Measurements from ENCODE around the gene GCFC2.

The GCFC2 gene

GRCh38 chr2:75632091-75632701, 78.5 kb downstream of the GCFC2 start:
- DNase-seq (ENCODE audit: low read depth, low spot score), result no peak
- TF ChIP-seq YY1 (IDR thresholded peaks at IDR 0.05; ENCODE audit: insufficient read depth, insufficient read length) (no peak), ZNF274 (IDR thresholded peaks at IDR 0.05; ENCODE audit: low read depth, low read length) (no peak), SUZ12 (IDR thresholded peaks at IDR 0.05; ENCODE audit: extremely low read depth, insufficient read depth, insufficient read length) (no peak)
- peaks cover 5% of the 10 kb centered on the region; the same call in 1 of the 2 replicates for H3K9me3 ChIP-seq (ENCODE audit: insufficient read depth, low read length)
- H3K4me1 ChIP-seq (ENCODE audit: insufficient read depth, insufficient read length), result no peaks in the 10 kb centered on the region
- no peak overlapping the region for H3K9ac ChIP-seq (ENCODE audit: insufficient read length, low read depth)
- no peak overlapping the region for H3K4me3 ChIP-seq (ENCODE audit: insufficient read length, low read depth)
- no peaks in the 10 kb centered on the region for H3K27me3 ChIP-seq (ENCODE audit: insufficient read depth, insufficient read length)
- H3K36me3 ChIP-seq (ENCODE audit: insufficient read depth, insufficient read length, low read length), result no peaks in the 10 kb centered on the region

- H3K9me3 ChIP-seq (ENCODE audit: insufficient read depth, low read length), result no peaks in the 10 kb centered on the region
- DNase-seq (ENCODE audit: low read depth, low spot score), result peak; percentile 77
- no peaks in the 10 kb centered on the region for H3K36me3 ChIP-seq (ENCODE audit: insufficient read depth, insufficient read length, low read length)
- no peaks in the 10 kb centered on the region for H3K27me3 ChIP-seq (ENCODE audit: insufficient read depth, insufficient read length)
- no peak overlapping the region for H3K9ac ChIP-seq (ENCODE audit: insufficient read length, low read depth)
- no peak for TF ChIP-seq ZNF274 (IDR thresholded peaks at IDR 0.05; ENCODE audit: low read depth, low read length)
- TF ChIP-seq YY1 (IDR thresholded peaks at IDR 0.05; ENCODE audit: insufficient read depth, insufficient read length), result no peak
- TF ChIP-seq SUZ12 (IDR thresholded peaks at IDR 0.05; ENCODE audit: extremely low read depth, insufficient read depth, insufficient read length), result no peak
- no peak overlapping the region for H3K4me3 ChIP-seq (ENCODE audit: insufficient read length, low read depth)
- H3K4me1 ChIP-seq (ENCODE audit: insufficient read depth, insufficient read length), result no peaks in the 10 kb centered on the region
These were observed 82.7 kb downstream of the GCFC2 start for GRCh38 chr2:75627902-75628504.

DNA sequence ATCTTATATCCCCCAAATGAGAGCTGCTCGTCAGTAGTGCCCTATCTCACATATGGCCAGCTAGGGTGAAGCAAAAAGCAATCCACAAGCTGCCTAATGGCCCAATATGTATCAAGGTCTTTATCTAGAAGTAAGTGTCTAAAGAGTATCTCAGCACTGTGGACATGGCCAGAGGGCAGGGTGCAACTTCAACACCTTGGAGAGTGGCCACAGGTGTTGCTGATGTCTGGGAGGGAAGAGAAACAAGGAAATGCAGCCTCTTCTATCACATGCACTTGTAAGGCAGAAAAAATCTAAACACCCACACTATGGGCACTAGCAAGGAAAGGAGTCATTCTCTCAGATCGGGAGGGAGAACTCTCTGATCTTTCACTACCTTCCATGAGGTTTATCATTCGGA, 87.8 kb downstream of the GCFC2 start:
- TF ChIP-seq YY1 (IDR thresholded peaks at IDR 0.05; ENCODE audit: insufficient read depth, insufficient read length) (no peak), ZNF274 (IDR thresholded peaks at IDR 0.05; ENCODE audit: low read depth, low read length) (no peak), SUZ12 (IDR thresholded peaks at IDR 0.05; ENCODE audit: extremely low read depth, insufficient read depth, insufficient read length) (no peak)
- Histone ChIP-seq H3K9ac (ENCODE audit: insufficient read length, low read depth) (no peak overlapping the region), H3K4me1 (ENCODE audit: insufficient read depth, insufficient read length) (no peaks in the 10 kb centered on the region), H3K4me3 (ENCODE audit: insufficient read length, low read depth) (no peak overlapping the region), H3K27me3 (ENCODE audit: insufficient read depth, insufficient read length) (no peaks in the 10 kb centered on the region), H3K9me3 (ENCODE audit: insufficient read depth, low read length) (no peaks in the 10 kb centered on the region), H3K36me3 (ENCODE audit: insufficient read depth, insufficient read length, low read length) (no peaks in the 10 kb centered on the region)
- no peak for DNase-seq (ENCODE audit: low read depth, low spot score)

- TF ChIP-seq YY1 (IDR thresholded peaks at IDR 0.05; ENCODE audit: insufficient read depth, insufficient read length), result no peak
- TF ChIP-seq ZNF274 (IDR thresholded peaks at IDR 0.05; ENCODE audit: low read depth, low read length), result no peak
- no peak for TF ChIP-seq SUZ12 (IDR thresholded peaks at IDR 0.05; ENCODE audit: extremely low read depth, insufficient read depth, insufficient read length)
- no peaks in the 10 kb centered on the region for H3K27me3 ChIP-seq (ENCODE audit: insufficient read depth, insufficient read length)
- H3K9ac ChIP-seq (ENCODE audit: insufficient read length, low read depth), result no peak overlapping the region
- H3K9me3 ChIP-seq (ENCODE audit: insufficient read depth, low read length), result no peaks in the 10 kb centered on the region
- H3K4me3 ChIP-seq (ENCODE audit: insufficient read length, low read depth), result no peak overlapping the region
- no peaks in the 10 kb centered on the region for H3K36me3 ChIP-seq (ENCODE audit: insufficient read depth, insufficient read length, low read length)
- no peaks in the 10 kb centered on the region for H3K4me1 ChIP-seq (ENCODE audit: insufficient read depth, insufficient read length)
- DNase-seq (ENCODE audit: low read depth, low spot score), result no peak
These were observed 88.2 kb downstream of the GCFC2 start for GRCh38 chr2:75622500-75622899.

- H3K4me1 ChIP-seq (ENCODE audit: insufficient read depth, insufficient read length), result no peaks in the 10 kb centered on the region
- TF ChIP-seq ZNF274 (IDR thresholded peaks at IDR 0.05; ENCODE audit: low read depth, low read length) (no peak), YY1 (IDR thresholded peaks at IDR 0.05; ENCODE audit: insufficient read depth, insufficient read length) (no peak), SUZ12 (IDR thresholded peaks at IDR 0.05; ENCODE audit: extremely low read depth, insufficient read depth, insufficient read length) (no peak)
- no peak overlapping the region for H3K4me3 ChIP-seq (ENCODE audit: insufficient read length, low read depth)
- DNase-seq (ENCODE audit: low read depth, low spot score), result no peak
- H3K36me3 ChIP-seq (ENCODE audit: insufficient read depth, insufficient read length, low read length), result no peaks in the 10 kb centered on the region
- H3K27me3 ChIP-seq (ENCODE audit: insufficient read depth, insufficient read length), result no peaks in the 10 kb centered on the region
- no peaks in the 10 kb centered on the region; the same call in 1 of the 2 replicates for H3K9me3 ChIP-seq (ENCODE audit: insufficient read depth, low read length)
- H3K9ac ChIP-seq (ENCODE audit: insufficient read length, low read depth), result no peak overlapping the region
These were observed 89.5 kb downstream of the GCFC2 start for GRCh38 chr2:75621228-75621627.

- no peak for DNase-seq (ENCODE audit: low read depth, low spot score)
- Histone ChIP-seq H3K4me1 (ENCODE audit: insufficient read depth, insufficient read length) (no peaks in the 10 kb centered on the region), H3K36me3 (ENCODE audit: insufficient read depth, insufficient read length, low read length) (no peaks in the 10 kb centered on the region), H3K4me3 (ENCODE audit: insufficient read length, low read depth) (no peak overlapping the region), H3K27me3 (ENCODE audit: insufficient read depth, insufficient read length) (no peaks in the 10 kb centered on the region), H3K9me3 (ENCODE audit: insufficient read depth, low read length) (no peaks in the 10 kb centered on the region; the same call in 1 of the 2 replicates), H3K9ac (ENCODE audit: insufficient read length, low read depth) (no peak overlapping the region)
- no peak for TF ChIP-seq SUZ12 (IDR thresholded peaks at IDR 0.05; ENCODE audit: extremely low read depth, insufficient read depth, insufficient read length)
- TF ChIP-seq ZNF274 (IDR thresholded peaks at IDR 0.05; ENCODE audit: low read depth, low read length), result no peak
- TF ChIP-seq YY1 (IDR thresholded peaks at IDR 0.05; ENCODE audit: insufficient read depth, insufficient read length), result no peak
These were observed 90.6 kb downstream of the GCFC2 start for GRCh38 chr2:75619956-75620740.

DNA sequence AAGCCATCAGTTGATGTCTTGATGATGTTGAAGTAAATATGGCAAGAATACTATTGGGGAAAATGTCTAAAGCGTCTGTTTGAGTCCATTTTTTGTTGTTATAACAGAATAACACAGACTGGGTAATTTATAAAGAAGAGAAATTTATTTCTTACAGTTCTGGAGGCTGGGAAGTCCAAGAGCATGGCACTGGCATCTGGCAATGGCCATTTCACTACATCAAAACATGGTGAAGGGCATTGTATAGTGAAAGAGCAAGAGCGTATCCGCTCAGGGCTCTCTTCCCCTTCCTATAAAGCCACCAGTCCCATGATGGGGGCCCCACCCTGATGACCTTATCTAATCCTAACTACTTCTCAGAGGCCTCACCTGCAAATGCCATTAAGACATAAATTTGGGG, 93.8 kb downstream of the GCFC2 start:
- no peak overlapping the region for H3K4me3 ChIP-seq (ENCODE audit: insufficient read length, low read depth)
- H3K36me3 ChIP-seq (ENCODE audit: insufficient read depth, insufficient read length, low read length), result no peaks in the 10 kb centered on the region
- no peak for DNase-seq (ENCODE audit: low read depth, low spot score)
- no peak overlapping the region for H3K9ac ChIP-seq (ENCODE audit: insufficient read length, low read depth)
- no peaks in the 10 kb centered on the region for H3K27me3 ChIP-seq (ENCODE audit: insufficient read depth, insufficient read length)
- no peaks in the 10 kb centered on the region for H3K4me1 ChIP-seq (ENCODE audit: insufficient read depth, insufficient read length)
- TF ChIP-seq SUZ12 (IDR thresholded peaks at IDR 0.05; ENCODE audit: extremely low read depth, insufficient read depth, insufficient read length) (no peak), ZNF274 (IDR thresholded peaks at IDR 0.05; ENCODE audit: low read depth, low read length) (no peak), YY1 (IDR thresholded peaks at IDR 0.05; ENCODE audit: insufficient read depth, insufficient read length) (no peak)
- no peaks in the 10 kb centered on the region; the same call in 1 of the 2 replicates for H3K9me3 ChIP-seq (ENCODE audit: insufficient read depth, low read length)
